ENCODE data around the gene RPS21.

RPS21 gene

DNA sequence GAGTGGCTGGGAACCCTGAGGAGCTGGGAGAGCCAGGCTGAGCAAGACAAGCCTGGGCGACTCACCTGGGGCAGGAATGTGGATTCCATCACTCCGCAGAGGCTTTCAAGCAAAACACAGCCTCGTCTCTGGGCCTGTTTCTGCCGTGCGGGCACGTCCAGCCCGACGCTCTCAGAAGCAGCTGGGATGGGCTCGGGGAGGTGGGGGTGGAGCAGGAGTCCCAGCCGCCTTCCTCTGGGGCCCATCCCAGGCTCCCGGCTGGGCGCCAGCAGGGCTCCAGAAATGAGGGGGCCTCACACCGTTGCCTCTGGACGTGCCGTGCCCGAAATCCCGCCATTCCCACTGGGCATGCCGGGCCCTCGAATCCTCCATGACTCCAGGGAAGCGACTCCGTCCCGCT, 8.7 kb upstream of the RPS21 start:
- DNase-seq (ENCODE audit: low read depth in 2 of 2): no peak

DNA sequence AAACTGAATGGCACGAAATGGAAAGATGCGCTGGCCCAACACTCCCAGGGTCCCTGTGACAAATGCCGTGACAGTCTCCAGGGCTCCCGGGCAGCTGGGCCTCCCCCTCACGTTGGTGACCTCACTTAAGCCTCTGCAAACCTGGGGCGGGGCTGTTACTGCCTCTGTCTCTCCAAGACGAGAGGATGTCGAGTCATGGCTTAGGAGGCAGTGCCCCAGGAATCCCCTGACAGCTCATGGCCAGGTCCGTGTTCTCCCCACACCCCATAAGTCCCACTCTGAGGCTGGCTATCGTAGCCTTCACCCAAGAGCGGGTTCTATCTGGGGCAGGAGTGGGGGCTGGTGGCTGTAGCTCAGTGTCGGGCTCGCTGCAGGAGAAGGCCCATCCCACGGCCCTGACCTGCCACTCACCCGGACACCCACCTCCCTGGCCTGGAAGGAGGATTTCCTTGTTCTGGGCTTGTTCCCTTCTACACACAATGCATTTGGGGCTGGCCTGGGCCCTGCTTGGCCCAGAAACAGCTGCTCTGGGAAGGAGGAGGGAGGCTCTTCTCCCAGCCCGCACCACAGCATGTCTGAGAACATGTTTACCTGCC, 5.6 kb upstream of the RPS21 start:
- DNase-seq (ENCODE audit: low read depth in 2 of 2): no peak

DNA sequence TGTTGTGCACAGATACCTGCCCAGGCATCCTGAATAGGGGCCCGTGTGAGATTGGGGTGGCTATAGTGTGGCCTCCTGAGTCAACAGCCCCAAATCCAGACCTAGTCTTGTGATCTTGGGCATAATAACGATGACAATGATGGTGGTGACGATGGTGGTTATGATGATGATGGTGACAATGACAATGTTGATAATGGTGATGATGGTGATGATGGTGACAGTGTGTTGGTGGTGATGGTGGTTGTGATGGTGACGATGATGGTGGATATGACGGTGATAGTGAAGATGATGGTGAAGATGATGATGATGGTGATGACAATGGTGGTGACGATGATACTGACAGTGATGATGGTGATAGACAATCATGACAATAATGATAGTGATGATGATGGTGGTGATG, 5.1 kb upstream of the RPS21 start:
- DNase-seq (ENCODE audit: low read depth in 2 of 2): no peak

DNA sequence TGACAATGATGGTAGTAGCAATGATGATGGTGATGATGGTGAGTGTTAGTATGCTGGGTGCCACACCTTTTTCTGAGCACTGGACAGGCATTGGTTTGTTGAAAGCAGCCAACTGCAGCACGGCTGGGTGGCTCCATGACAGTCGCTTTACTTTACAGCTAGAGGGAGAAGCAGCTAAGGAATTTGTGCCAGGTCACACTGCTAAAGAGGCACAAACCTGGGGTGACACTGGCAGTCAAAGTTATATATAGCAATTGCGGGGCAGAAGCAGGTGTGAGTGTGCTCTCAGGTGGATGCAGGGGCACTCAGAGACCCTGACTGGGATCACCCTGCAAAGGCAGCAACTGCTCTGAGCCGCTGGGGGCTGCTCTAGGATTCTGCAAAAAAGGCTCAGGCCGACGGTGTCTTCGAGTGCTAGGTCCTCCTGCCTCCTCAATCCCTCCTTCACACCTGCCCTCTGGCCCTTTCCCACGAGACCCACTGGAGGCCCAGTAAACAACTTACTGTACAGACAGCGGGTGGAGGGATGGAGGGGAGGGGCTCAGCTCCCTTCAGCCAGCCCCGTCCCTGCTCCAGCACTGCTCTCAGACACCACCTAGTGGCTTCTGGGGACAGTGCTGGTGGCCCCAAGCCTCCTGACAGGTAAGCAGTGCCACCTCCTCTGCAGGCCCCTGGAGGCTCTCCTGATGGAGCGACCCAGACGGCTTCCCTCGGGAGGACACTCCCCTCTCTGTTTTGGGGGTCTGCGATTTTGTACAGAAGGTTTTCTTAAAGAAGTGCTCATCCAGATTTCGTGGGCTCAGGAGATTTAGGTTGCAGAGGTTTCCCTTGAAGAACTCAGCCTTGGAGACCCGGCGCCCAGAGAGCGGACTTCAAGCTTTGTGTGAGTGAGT, 4.4 kb upstream of the RPS21 start:
- DNase-seq (ENCODE audit: low read depth in 2 of 2): peak; percentile 55 to 63

DNA sequence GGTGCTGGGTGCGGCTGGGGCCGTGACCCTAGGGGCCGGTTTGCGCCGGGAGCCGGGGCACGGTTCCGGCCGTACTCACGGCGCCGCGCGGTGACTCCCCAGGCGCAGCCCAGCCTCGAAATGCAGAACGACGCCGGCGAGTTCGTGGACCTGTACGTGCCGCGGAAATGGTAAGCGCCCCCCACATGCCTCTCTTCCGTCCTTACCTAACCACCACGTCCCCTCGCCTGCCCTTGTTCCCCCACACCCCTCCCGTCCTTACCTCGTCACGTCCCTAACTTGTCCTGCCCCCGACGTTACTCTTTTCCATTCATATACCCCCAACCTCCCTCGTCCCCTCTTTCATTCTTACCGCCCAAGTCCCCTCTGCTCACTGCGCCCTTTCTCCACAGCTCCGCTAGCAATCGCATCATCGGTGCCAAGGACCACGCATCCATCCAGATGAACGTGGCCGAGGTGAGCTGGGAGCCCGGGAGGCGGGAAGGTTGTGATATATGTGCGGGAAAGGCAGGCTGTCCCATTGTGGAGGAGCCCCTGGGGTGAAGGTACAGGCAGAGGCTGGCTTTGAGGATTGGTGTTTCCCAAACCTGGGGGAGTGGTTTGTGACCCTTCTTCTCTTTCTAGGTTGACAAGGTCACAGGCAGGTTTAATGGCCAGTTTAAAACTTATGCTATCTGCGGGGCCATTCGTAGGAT, 463 bp downstream of the RPS21 start:
- DNase-seq (ENCODE audit: low read depth in 2 of 2): peak in 1 of 2 donors; percentile 13

DNA sequence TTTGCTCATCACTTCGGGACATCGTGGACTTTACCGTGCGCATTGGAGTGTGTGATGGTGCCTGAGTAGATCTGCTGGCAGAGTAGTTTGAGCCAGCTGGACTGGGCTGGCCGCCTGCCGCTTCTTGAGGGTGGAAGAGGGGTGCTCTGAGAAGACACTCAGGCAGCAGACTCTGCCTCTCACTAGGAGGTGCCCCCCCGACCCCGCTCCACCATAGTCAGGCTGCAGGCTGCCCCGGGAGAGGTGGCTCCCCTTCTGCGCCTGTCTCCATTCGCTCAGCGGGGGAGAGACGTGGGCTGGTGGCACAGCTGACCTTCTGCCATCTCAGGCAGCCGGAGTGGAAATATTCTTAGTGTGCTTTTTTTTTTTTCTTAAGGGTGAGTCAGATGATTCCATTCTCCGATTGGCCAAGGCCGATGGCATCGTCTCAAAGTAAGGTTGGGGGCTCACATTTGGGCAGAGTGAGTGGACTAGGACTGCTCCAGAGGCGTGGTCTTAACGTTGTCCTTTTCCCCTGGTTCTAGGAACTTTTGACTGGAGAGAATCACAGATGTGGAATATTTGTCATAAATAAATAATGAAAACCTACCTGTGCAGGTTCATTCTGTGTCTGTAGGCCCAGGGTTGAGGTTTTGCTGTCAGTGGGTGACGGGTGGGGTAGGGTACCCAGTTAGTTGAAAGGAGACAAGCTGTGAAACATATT, 1.2 kb downstream of the RPS21 start:
- no peak for DNase-seq (ENCODE audit: low read depth in 2 of 2)

DNA sequence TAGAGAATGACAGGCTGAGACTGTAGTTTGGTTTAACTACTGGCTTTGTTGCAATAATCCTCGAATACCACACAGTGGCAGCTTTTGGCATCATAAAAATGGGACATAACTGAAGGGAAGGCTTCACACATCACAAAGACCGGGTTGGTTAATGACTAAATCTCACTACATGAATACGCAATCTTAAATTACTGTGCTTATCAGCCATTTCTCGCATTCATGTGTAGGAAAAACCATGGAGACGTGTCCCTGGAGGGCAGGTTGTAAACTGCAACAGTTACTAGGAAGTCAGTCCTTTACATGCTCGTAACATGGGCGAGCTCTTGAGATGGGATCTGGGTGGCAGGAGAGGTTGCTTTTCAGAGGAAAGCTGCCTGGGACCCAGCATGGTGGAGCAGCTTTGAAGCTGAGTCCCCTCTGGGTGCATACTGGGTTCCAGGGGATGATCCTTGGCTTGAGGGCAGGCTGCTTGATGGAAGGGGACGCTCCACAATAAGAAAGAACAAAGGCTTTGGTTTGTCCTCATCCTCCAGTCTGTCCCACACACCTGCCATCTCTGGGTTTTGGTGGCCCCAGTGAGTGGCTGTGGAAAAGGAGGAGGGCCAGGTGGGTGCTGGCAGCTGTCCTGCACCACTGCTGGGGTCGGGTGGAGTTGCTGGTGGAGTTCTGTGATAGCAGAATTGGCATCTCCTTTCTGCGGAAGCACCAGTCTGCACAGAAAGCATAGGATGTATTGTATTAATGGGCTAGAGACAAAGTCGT, 2.1 kb downstream of the RPS21 start:
- no peak for DNase-seq (ENCODE audit: low read depth in 2 of 2)

DNA sequence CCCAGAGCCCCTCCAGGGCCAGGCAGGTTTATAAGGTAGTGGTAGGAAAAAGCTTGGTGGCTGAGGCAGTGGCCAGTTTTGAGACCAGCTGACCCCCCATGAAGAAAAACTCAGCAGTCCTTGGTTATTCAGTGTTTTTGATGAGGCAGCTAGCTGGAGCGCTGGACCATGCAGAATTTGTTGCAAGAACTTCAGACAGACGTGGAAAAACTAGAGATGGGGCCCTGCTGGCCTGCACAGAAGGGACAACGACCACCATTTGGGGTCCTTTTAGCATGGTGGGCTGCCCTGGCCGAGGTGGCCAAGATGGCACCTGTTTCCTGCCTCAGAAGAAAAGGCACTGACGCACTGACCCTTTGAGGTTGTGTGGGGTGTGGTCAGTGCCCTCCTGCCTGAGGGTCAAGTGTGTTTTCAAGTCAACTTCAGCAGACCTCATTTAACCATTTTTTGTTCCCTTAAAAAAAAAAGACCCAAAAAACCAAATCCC, 2.7 kb downstream of the RPS21 start:
- DNase-seq (ENCODE audit: low read depth in 2 of 2): no peak

DNA sequence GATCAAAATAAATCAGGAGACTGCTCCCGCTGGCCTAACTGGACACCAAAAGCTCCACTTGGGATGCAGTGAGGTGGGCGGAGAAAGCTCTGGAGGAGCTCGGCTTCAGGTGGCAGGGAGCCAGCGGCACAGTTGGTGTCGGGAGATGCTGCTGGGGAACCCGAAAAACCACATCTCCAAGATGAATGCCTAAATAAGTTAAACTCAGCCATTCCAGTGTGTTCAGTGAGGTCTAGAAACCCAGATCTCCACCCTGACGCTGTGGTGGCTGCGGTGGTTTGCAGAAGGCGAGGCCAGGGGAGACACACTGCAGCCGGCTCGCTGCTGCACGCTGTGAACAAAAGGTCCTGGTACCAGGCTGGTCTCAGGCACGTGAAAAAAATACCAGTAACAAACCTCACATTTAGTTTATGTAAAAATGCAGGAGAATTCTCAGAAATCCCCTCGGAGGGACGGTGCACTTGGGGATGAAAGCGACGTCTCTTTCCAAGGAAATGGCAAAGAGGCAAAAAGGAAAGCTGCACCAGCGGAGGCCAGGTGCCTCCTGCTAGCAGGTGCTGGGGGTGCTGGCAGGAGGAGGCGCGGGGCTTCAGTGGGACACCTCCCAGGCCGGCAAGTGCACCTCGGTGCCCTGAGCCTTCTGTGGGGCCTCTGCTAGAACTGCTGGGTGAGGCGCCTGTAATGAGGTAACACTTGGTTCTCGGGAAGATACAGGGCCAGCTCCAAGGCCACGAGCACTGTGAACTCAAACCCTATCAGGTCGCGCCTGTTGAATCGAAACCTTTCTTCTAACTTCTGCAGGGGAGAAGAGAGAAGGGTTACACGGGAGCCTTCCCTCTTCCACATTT, 3.6 kb downstream of the RPS21 start:
- no peak for DNase-seq (ENCODE audit: low read depth in 2 of 2)

DNA sequence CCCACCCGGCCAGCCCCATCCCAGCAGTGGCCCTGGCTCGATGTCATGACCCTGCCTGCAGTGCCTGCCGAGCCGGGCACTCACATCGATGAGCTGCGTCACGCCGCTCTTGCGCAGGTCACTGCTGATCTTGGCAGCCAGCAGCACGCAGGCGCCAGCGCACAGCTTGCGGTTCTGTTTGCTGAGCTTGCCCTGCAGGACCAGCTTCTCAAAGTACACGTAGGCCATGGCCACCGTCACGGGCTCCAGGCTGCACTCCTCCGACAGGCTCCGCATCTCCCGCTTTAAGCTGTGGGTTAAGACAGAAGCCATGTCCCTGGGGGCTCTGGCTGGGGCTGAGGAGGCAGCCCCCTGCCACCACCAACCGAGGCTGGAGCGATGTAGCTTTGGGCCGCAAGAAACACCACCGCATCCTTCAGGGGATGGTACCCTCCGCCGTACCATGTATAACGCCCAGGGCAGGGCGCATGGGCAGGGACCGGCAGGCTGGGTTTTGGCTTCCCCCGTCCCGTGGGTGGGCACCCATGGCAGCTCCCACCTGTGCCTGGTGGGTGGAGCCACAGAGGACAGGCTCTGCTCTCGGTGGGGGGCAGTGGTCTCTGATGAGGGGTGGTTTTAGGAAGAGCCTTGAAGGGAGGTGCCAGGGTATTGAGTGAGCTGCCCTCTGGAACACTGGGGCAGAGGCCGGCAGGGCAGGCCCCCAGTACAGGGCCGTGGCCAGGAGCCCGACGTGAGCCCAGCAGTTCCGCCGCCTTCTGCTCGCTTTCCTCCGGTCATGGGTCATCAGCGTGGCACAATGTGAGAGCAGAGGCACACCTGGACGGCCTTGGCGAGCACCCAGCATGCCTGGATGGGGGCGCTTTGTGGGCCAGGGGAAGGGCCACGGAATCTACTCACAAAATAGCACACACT, 4.5 kb downstream of the RPS21 start:
- DNase-seq (ENCODE audit: low read depth in 2 of 2): no peak

DNA sequence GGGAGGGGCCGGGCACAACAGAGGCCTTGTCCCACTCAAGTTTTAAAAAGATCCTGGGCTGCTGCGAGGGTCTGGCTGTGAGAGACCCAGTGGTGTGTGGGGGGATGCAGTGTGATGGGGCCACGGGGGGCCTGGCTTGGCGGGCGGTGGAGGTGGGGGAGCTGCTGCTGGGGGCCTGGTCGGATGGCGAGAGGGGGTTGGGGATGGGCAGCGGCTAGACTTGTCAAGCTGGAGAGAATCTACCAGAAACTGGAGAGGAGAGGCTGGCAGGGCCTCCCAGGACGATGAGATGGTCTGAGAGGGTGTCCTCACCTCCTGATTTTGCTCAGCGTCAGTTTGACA, 5.1 kb downstream of the RPS21 start:
- DNase-seq (ENCODE audit: low read depth in 2 of 2): no peak

DNA sequence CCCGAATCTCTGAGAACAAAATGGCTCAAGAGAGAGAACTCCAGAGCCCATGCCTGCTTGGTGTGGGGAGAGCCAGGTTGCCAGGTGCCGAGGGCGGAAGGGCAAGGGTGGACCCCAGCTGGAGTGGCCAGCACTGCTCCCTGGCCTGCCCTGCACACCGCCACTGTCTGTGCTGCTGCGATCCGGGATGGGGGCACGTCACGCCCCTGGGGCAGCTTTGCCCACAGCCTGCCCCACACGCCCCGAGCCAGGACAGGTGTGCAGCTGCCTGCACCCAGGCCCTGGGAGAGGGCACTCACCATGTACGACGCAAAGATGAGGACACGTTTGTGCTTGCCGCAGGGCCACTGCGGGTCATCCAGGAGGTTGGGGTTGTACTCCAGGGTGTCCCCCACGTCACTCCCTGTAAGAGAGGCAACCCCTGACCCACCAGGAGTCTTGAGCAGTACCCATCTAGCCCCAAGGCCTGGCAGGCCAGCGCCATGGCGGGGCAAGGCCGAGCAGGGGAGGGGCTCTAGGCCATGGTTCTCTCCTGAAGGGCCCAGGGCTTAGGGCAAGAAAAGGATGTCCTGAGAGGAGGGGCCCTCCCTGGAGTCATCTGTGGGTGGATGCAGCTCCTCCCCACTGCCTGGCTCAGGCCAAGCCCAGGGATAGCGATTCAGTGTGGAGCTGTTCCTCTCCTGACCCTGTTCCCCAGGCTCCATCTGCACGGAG, 5.9 kb downstream of the RPS21 start:
- no peak for DNase-seq (ENCODE audit: low read depth in 2 of 2)

DNA sequence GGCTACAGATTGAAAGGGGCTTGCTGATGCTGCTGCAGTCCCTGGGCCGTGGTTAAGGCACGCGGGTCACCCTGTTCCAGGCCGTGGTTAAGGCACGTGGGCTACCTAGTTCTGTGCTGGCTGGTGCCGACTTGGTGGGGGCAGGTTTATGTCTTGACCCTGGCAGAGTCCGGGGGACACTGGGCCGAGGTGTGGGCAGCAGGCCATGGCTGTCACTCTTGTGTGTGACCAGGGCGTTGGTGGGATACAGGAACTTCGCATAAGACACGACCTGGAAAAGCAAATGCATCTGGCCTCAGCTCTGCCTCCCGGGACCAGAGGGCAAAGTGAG, 6.4 kb downstream of the RPS21 start:
- no peak for DNase-seq (ENCODE audit: low read depth in 2 of 2)

DNA sequence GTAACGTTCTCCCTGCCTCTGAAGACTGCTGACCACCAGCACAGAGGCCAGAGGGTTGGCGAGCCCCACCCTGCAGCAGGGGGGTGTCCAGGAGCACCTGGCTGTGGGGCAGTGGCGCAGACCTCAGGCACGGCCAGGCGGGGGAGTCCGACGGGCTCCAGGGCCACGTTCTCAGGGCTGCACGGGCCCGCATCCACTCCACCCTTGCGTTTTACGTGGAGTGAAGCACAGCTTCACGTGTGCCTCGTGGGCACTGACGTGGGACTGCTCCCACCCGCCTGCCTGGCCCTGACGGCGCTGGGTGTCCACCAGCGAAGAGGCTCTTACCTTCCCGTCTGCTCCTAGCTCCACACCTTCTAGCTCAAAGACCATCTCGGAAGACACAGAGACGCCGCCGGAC, 6.9 kb downstream of the RPS21 start:
- no peak for DNase-seq (ENCODE audit: low read depth in 2 of 2)

DNA sequence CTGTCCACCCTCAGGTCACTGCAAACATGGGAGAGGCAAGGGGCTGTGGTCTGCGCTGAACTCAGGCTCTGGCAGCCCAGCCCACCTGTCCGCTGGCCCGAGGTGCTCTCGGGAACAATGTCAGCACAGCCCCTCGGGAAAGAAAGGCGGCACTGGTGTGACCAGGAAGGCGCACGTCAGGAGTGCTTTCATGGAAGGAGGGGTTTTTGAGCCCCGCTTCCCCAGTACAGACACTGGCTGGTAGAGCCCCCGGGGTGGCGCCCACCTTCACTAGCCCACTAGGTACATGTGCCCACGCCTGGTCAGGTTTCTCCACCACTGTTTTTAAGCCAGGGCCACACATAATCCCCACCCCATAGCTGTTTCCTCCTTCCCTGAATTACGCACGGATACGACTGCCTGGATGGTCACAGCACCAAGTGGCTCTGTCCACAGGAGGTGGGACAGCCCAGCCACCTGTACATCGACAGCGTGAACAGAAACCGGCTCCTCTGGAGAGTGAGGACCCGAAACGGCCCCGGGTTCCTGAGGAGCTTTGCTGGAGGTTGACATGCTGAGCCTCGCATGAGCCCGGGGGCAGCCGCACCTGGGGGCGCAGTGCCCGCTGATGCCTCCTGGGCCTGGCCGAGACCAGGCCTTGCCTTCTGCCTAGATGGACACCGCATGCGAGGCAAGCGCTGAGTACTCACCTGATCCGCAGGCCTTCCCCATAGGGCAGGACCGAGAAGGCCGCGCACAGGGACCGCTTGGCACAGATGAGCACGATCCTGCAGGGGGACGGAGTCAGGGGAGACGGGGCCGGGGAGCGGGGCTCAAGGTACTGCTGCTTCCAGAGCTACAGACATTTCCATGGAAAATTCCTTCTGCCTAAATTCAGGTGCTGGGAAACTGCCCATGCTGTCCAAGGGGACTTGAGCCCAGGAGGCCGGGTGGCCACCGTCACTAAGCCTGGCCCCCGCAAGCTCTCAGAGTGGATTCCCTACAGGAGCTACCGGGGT, 7.6 kb downstream of the RPS21 start:
- no peak for DNase-seq (ENCODE audit: low read depth in 2 of 2)

DNA sequence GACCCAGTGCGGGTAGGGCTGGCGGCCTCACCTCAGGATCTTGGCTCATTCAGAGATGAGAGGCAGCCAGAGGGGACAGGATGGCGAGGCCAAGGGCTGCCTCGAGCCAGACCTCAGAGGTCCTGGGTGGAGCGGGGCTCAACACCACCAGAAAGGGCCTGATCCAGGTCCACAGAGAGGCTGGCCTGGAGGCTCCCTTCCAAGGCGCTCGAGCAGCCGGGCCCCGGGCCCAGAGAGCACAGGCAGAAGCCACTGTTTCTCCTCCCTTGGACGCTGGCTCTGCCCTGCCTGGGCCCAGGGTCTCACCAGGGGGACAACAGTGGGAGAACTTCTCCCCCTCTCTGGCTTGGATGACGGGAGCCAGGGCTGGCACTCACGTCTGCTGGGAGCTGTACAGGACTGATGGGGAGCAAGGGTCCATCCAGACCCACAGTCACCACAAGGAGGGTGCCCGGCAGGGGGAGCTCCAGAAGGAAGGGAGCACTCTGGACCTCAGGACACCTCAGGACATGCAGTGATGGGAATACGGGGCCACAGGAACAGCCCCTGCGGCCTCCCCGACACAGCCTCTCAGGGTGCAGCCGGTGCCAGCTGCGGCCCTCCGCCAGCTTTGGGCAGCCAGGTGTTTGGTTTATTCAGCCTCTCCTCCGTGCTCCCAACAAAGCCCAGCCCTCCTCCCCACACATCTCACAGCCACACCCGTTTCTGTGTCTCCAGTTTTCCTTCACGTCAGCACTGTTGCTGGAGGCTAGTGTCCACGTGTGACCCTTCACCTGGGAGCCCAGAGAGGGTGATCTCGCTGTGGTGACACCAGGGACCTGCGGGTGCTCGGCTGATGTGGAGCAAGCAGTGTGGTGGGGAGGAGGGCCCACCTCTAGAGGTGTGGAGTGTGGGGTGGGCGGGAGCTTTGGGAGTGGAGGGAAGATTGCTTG, 8.7 kb downstream of the RPS21 start:
- no peak for DNase-seq (ENCODE audit: low read depth in 2 of 2)

Data from activated CD8-positive, alpha-beta memory T cell treated with anti-CD3 and anti-CD28 coated beads for 4 hours (primary cell).